ENCODE data around the gene SRP9.

The SRP9 gene

DNA sequence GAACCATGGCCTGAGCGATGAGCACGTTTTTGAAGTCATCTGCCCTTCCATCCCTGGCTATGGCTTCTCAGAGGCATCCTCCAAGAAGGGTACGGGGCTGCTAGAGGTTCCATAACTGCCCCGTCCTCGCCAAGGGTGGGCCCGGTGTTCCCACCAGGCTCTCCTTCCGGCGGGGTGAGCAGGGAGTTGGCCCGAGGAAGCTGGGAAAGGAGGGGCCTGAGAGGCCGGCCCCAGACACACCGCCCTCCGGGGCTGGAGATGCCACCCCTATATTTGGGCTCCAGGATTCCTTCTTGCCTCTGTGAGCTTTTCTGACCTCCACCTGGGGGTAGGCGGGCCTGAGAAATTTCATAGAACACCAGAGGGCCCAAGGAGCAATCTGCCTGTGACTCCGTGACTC is 61.2 kb downstream of the SRP9 start:
- Histone ChIP-seq H3K4me1 (ENCODE audit: control insufficient read depth in 2 of 2, insufficient read depth in 2 of 2, low read length in 2 of 2) (no peaks in the 10 kb centered on the region), H3K9ac (ENCODE audit: low read depth in 1 of 2, low read length in 2 of 2) (no peak overlapping the region), H3K4me3 (ENCODE audit: low read length in 2 of 2) (no peak overlapping the region), H3K36me3 (ENCODE audit: control insufficient read depth in 2 of 2, insufficient read depth in 2 of 2, low read length in 2 of 2) (peaks cover 12 to 28% of the 10 kb centered on the region in 2 donors), H3K27me3 (ENCODE audit: control insufficient read depth in 2 of 2, insufficient read depth in 2 of 2, low read length in 2 of 2) (no peaks in the 10 kb centered on the region), H3K9me3 (ENCODE audit: control insufficient read depth in 2 of 2, low read length in 2 of 2) (no peaks in the 10 kb centered on the region), H3K27ac (ENCODE audit: low read depth in 2 of 2, low read length in 2 of 2) (no peak overlapping the region)

Data from mucosa of rectum (tissue), 2 donors.